HG02623 (cell line): ENCODE data around the gene PARVB.

Experiments used
- ATAC-seq: cut with Tn5 transposase; IDR thresholded peaks from one replicate; pipeline ENCODE4 v1.9.1; 2021; ENCODE audit warnings: moderate library complexity; ENCODE audit not compliant: unreplicated experiment

Gene PARVB

GRCh38 chr22:44211256-44211945 lies 187.3 kb downstream of the PARVB start:
- no peak for ATAC-seq

- ATAC-seq, result no peak
These were observed 188.1 kb downstream of the PARVB start for GRCh38 chr22:44211946-44212930.

DNA sequence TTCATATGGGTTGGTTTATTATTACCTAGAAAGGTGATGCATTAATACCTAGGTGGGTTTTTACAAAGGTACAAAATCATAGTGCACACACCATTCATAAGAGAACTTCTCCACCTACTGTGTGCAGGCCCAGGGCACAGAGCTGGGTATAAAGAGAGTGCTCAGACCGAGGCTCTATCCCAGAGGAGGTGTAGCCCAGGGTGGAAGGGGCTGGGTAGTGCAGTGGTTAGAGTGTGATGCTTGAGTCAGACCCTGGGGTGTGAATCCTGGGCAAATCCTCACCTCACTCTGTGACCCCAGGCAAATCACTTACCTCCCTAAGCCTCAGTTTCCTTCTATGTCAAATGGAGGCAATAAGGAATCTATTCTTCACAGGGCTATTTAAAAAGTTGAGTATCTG lies 188.8 kb downstream of the PARVB start:
- no peak for ATAC-seq

DNA sequence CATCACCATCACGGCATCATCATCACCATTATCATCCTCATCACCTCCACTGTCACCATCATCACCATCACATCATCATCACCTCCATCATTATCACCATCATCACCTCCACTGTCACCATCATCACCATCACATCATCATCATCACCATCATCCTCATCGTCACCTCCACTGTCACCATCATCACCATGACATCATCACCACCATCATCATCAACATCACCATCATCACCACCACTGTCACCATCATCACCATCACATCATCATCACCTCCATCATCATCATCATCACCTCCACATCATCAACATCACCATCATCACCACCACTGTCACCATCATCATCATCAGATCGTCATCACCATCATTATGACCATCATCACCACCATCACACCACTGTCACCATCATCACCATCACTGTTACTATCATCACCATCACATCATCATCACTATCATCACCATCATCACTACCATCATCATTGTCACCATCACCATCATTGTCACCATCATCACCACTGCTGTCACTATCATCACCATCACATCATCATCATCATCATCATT lies 189.5 kb downstream of the PARVB start:
- no peak for ATAC-seq

GRCh38 chr22:44214187-44214586 lies 190.1 kb downstream of the PARVB start:
- no peak for ATAC-seq

GRCh38 chr22:44214764-44215163 lies 190.7 kb downstream of the PARVB start:
- ATAC-seq, result no peak

DNA sequence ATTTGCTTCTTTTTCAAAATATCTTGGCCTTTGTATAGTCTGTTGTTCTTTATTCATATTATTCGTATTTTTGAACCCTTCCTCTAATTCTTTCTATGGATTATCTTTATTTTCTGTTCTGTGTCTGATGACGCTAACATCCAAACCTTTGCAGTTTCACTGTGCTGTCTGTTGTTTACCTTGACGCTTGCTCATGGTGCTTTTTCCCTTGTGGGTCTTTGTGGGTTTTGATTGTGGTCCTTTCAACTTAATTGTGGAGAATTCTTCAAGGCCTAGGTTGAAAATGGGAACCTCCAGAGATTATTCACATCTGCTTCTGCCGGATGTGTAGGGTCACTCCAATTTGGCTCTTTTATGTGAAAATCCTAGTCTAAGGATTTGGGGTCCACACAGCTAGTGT lies 191.2 kb downstream of the PARVB start:
- no peak for ATAC-seq

- no peak for ATAC-seq
These were observed 193.2 kb downstream of the PARVB start for GRCh38 chr22:44217346-44217745.

DNA sequence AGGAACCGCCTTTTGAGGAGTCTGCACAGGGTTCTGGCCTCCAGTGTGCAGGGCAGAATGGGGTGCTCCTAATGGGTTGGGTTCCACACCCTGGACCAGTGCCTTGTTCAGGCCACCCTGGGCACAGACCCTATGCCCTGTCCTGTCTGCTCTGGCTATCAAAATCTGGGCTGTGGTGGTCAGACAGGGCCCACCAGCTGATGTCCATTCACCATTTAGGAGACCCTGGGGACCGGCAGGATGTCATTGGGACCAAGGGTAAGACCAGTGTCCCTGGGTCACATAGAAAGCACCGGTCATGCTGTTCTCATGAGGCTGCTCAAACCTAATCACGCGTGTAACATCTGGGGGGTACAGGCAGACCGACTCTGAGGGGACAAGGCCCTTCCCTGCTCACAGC lies 194.0 kb downstream of the PARVB start:
- ATAC-seq, result no peak

- no peak for ATAC-seq
These were observed 195.2 kb downstream of the PARVB start for GRCh38 chr22:44219101-44219870.

- no peak for ATAC-seq
These were observed 196.9 kb downstream of the PARVB start for GRCh38 chr22:44220727-44221680.

DNA sequence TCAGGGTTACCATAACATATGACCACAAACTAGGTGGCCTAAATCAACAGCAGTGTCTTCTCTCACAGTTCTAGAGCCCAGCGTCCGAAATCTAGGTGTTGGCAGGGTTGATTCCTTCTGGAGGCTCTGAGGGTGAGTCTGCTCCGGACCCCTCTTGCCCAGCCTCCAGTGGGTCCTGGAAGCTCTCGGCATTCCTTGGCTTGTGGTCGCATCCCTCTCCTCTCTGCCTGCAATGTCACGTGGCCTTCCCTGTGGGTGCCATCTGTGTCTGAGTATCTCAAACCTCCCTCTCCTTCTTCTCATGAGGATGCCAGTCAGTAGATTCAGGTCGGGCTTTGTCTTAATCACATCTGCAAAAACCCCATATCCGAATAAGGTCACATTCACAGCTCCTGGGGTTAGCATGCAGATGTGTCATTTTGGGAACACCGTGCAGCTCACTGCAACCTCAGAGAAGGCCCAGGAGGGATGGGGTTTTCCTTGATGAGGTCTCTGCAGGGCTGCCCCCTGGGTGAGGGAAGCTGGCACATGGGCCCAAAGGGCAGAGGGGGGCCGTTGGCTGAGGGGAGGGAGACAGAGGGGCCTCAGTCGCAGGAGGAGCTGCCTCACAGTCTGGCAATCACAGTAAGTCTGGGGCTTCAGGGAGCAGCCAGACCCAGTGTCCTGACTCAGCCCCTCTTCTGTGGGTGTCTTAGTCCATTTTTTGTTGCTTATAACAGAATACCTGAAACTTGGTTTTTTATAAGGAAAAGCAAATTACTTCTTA lies 197.8 kb downstream of the PARVB start:
- no peak for ATAC-seq
